Astrocyte of the cerebellum (primary cell): ENCODE results near the gene NAAA.

ENCODE experiments used
- DNase-seq: peaks from one replicate; pipeline ENCODE4 v3.0.0-alpha.2; 2011; ENCODE audit warnings: low read depth
- H3K4me3 ChIP-seq: 2 replicates; pipeline ENCODE4 v1.5.1; 2011; ENCODE audit warnings: mild to moderate bottlenecking, low read depth, low read length, moderate library complexity
- CTCF ChIP-seq: IDR thresholded peaks from 2 replicates; pipeline ENCODE4 v1.5.1; 2012; ENCODE audit warnings: low read length, low read depth, moderate library complexity, mild to moderate bottlenecking; ENCODE audit errors: missing control alignments
- in situ Hi-C: cut with HindIII; loops from 2 replicates; pipeline ENCODE4 v1.10.0; 2017; ENCODE audit warnings: low sequenced_read_pairs

NAAA gene

GRCh38 chr4:75889537-75890199 lies 51.1 kb downstream of the NAAA start:
- no peak for TF ChIP-seq CTCF
- no peak overlapping the region for H3K4me3 ChIP-seq
- no peak for DNase-seq
- in situ Hi-C loops = no loop called here

- DNase-seq = no peak
- no peak for TF ChIP-seq CTCF
- in situ Hi-C loops = no loop called here
- no peak overlapping the region for H3K4me3 ChIP-seq
These were observed 54.7 kb downstream of the NAAA start for GRCh38 chr4:75886104-75886503.

- in situ Hi-C loops = no loop called here
These were observed 59.3 kb downstream of the NAAA start for GRCh38 chr4:75881476-75881875.

GRCh38 chr4:75880278-75880677 lies 60.5 kb downstream of the NAAA start:
- TF ChIP-seq CTCF = no peak
- in situ Hi-C loops = no loop called here
- DNase-seq = no peak
- no peak overlapping the region for H3K4me3 ChIP-seq

More at GRCh38 chr4:75881476-75881875, 59.3 kb downstream of the NAAA start:
- no peak for TF ChIP-seq CTCF
- H3K4me3 ChIP-seq = no peak overlapping the region
- DNase-seq = no peak

- DNase-seq = no peak
- no peak overlapping the region for H3K4me3 ChIP-seq
- no peak for TF ChIP-seq CTCF
- in situ Hi-C loops = no loop called here
These were observed 62.5 kb downstream of the NAAA start for GRCh38 chr4:75878246-75878756.

GRCh38 chr4:75876218-75876617 lies 64.6 kb downstream of the NAAA start:
- in situ Hi-C loops = no loop called here
- H3K4me3 ChIP-seq = no peak overlapping the region
- no peak for DNase-seq
- no peak for TF ChIP-seq CTCF
